ENCODE results near the gene HMCES.
"Not testable (repeated sequence)": the region's sequence is repeated elsewhere in the genome, so short reads cannot be mapped to it uniquely, and the experiment has no call there.

Gene HMCES

GRCh38 chr3:129346695-129347457, 68.2 kb downstream of the HMCES start:
- no peak for DNase-seq (ENCODE audit: low read depth, low spot score)

- no peak for DNase-seq (ENCODE audit: low read depth, low spot score)
These were observed 68.8 kb downstream of the HMCES start for GRCh38 chr3:129347458-129347845.

- no peak for DNase-seq (ENCODE audit: low read depth, low spot score)
These were observed 70.1 kb downstream of the HMCES start for GRCh38 chr3:129348734-129349133.

GRCh38 chr3:129349169-129349568, 70.5 kb downstream of the HMCES start:
- DNase-seq (ENCODE audit: low read depth, low spot score), result not testable (repeated sequence)

GRCh38 chr3:129349791-129350190, 71.1 kb downstream of the HMCES start:
- DNase-seq (ENCODE audit: low read depth, low spot score), result no peak

GRCh38 chr3:129352045-129352444, 73.4 kb downstream of the HMCES start:
- no peak for DNase-seq (ENCODE audit: low read depth, low spot score)

- DNase-seq (ENCODE audit: low read depth, low spot score), result no peak
These were observed 74.2 kb downstream of the HMCES start for GRCh38 chr3:129352650-129353588.

- DNase-seq (ENCODE audit: low read depth, low spot score), result no peak
These were observed 74.9 kb downstream of the HMCES start for GRCh38 chr3:129353589-129353941.

Data from brain pericyte (primary cell).